GM10248 (cell line): ENCODE measurements around the gene REEP6.
"Not testable (repeated sequence)": the region's sequence is repeated elsewhere in the genome, so short reads cannot be mapped to it uniquely, and the experiment has no call there.

Source experiments
- CTCF ChIA-PET: fragments of 300-600 bp; sonication (Branson Sonifier 250); formaldehyde crosslinking; extraction: SDS; loops from one replicate; lab custom pipeline; 2021; ENCODE audit warnings: antibody characterized with exemption; lab: Yijun Ruan, JAX
- POLR2A ChIA-PET: fragments of 350-650 bp; sonication (Branson Sonifier 250); formaldehyde crosslinking; extraction: SDS; loops from one replicate; lab custom pipeline; 2020; ENCODE audit warnings: antibody characterized with exemption; lab: Yijun Ruan, JAX
- DNase-seq: peaks from one replicate; pipeline ENCODE4 v3.0.0; 2012; ENCODE audit errors: extremely low spot score
- TF ChIP-seq, protein P1 (sequence below): IDR thresholded peaks from 2 replicates; pipeline ENCODE4 v1.5.1; 2012; ENCODE audit warnings: mild to moderate bottlenecking, low read depth; ENCODE audit errors: extremely low read depth, missing control alignments, control extremely low read depth

The REEP6 gene

DNA sequence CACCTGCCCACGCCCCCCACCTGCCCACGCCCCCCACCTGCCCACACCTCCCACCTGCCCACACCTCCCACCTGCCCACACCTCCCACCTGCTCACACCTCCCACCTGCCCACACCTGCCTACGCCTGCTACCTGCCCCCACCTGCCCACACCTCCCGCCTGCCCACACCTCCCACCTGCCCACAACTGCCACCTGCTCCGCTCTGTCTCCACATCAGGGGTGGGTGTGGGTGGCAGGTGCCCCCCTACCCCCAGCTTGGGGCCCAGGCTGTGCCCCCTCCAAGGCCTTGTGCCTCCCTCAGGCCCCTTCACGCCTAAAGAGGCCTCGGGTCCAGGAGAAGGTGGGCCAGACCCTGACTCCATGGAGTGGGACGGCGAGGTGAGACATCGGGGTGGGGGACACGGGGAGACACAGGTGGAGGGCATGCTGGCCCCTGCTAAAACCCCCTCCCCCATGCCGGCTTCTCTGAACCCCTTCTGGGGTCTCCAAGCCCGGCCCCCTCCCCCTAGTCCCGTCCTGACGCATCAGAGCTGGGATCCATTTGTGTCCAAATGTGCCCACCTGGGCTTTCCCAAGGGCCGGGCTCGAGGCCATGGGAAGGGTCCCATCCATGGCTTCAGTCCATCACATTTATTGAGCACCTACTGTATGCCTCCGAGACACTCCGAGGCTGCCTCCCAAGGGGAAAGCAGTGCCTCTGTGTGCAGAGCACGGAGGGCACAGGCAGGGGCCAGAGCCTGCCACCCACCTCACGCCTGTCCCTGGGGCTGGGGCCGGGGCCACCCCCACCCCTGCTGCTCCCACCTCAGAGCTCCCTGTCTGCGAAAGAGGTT lies 37.8 kb downstream of the REEP6 start:
- POLR2A ChIA-PET, result no interaction called here
- TF ChIP-seq, protein P1, sequence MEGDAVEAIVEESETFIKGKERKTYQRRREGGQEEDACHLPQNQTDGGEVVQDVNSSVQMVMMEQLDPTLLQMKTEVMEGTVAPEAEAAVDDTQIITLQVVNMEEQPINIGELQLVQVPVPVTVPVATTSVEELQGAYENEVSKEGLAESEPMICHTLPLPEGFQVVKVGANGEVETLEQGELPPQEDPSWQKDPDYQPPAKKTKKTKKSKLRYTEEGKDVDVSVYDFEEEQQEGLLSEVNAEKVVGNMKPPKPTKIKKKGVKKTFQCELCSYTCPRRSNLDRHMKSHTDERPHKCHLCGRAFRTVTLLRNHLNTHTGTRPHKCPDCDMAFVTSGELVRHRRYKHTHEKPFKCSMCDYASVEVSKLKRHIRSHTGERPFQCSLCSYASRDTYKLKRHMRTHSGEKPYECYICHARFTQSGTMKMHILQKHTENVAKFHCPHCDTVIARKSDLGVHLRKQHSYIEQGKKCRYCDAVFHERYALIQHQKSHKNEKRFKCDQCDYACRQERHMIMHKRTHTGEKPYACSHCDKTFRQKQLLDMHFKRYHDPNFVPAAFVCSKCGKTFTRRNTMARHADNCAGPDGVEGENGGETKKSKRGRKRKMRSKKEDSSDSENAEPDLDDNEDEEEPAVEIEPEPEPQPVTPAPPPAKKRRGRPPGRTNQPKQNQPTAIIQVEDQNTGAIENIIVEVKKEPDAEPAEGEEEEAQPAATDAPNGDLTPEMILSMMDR, result no peak
- CTCF ChIA-PET, result no interaction called here
- DNase-seq, result no peak

DNA sequence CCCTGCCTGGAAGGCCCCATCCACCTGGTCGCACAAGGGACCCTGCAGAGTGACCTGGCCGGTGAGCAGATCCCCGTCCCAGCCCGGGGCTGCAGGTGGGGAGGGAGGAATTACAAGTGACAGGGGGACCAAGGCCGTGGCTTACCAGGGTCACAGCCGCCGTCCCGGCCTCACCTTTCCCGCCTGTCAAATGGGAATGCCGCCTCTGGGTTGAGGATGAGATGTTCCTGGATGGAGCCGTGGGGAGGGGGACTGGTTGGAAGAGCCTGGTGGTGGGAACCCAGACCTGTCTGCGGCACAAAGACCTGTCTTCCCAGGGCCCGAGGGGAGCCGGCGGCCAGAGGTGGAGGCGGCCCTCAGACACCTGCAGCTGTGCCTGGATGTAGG lies 38.4 kb downstream of the REEP6 start:
- no peak for DNase-seq
- TF ChIP-seq, protein P1, result no peak
- ChIA-PET POLR2A (no interaction called here), CTCF (no interaction called here)

DNA sequence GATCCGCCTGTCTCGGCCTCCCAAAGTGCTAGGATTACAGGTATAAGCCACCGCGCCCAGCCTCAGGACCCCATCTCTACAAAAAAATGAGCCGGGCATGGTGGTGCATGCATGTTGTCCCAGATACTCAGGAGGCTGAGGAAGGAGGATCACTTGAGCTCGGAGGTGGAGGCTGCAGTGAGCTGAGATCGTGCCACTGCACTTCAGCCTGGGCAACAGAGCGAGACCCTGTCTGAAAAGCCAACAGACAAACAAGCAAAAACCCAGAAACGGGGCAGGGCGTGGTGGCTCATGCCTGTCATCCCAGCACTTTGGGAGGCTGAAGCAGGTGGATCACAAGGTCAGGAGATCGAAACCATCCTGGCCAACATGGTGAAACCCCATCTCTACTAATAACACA lies 39.9 kb downstream of the REEP6 start:
- POLR2A ChIA-PET, DNase-seq: not testable (repeated sequence)
- CTCF ChIA-PET, result interaction anchor here (0.9 kb wide), 1 partner anchor 15 kb away, joined by 3 read pairs; no protein-coding TSS in a partner anchor

DNA sequence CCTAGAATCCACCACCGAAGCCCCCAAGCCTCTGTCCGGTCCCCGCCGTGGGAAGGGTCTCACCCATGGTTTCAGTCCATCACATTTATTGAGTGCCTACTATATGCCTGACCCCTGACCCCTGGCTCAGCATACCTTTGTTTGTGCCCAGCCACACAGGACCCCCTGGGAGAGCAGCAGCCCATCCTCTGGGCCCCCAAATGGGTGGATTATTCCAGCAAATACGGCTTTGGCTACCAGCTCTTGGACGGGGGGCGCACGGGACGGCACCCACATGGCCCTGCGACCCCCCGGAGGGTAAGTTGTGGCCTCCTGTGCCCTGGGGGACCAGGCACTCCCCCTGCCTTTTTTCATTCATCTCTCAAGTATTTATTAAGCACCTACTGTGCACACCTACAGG lies 40.6 kb downstream of the REEP6 start:
- CTCF ChIA-PET, result interaction anchor here (0.9 kb wide), 1 partner anchor 14 kb away, joined by 3 read pairs; no protein-coding TSS in a partner anchor
- DNase-seq, result no peak
- TF ChIP-seq, protein P1, result no peak
- POLR2A ChIA-PET, result no interaction called here

DNA sequence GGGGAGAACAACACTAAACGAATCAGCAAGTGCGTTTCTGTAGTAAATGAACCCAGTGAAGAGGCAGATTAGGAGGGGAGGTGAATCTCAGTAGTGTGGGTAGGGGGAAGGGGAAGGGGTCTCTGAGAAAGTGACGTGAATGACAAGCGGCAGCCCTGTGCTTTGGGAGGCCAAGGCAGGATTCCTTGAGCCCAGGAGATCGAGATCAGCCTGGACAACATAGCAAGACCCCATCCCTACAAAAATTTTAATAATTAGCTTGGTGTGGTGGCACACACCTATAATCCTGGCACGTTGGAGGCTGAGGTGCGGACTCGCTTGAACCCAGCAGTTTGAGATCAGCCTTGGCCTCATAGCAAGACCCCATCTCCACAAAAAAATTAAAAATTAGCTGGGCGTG lies 41.0 kb downstream of the REEP6 start:
- TF ChIP-seq, protein P1, result no peak
- ChIA-PET CTCF (no interaction called here), POLR2A (no interaction called here)
- DNase-seq, result no peak

DNA sequence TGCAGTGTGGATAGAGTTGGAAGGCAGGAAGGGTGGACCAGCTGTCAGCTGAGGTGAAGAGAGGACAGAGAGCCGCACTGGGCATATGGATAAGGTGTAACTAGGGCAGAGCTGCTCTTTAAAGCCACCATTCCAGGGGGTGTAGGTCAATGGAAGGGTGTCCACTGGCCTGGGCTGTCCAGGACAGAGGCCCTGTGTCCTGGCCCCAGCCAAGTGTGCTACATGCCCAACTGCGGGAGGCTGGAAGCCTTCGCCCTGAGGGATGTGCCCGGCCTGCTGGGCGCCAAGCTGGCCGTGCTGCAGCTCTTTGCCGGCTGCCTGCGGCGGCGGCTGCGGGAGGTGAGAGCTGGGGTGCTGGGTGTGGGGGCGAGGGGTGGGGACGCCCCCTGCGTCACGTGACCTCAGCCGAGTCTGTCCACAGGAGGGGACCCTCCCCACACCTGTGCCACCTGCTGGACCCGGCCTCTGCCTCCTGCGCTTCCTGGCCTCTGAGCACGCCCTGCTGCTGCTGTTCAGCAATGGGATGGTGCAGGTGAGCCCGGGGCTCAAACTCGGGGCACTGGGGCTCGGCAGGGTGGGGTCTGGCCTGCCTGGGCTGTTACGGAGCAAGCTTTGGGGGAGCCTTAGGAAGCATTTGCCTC lies 42.6 kb downstream of the REEP6 start:
- ChIA-PET POLR2A (no interaction called here), CTCF (interaction anchor here (1.4 kb wide), 2 partner anchors 13 to 235 kb away, joined by 3 to 4 read pairs; no protein-coding TSS in a partner anchor)
- TF ChIP-seq, protein P1, result no peak
- no peak for DNase-seq

DNA sequence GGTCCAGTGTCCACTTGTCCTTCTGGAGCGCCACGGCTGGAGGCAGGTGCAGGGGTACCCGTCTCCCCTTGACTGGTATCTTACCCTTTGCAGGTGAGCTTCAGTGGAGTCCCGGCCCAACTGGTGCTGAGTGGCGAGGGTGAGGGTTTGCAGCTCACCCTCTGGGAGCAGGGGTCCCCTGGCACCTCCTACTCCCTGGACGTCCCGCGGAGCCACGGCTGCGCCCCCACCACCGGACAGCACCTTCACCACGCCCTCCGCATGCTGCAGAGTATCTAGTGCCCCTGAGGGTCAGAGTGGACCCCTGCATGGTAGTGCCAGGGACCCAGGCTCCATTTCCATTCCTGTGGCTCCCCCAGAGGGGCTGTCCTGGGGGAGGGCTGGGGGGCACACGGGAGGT lies 44.0 kb downstream of the REEP6 start:
- no peak for DNase-seq
- POLR2A ChIA-PET, result no interaction called here
- TF ChIP-seq, protein P1, result no peak
- CTCF ChIA-PET, result interaction anchor here (1.4 kb wide), 2 partner anchors 11 to 233 kb away, joined by 3 to 9 read pairs; no protein-coding TSS in a partner anchor

DNA sequence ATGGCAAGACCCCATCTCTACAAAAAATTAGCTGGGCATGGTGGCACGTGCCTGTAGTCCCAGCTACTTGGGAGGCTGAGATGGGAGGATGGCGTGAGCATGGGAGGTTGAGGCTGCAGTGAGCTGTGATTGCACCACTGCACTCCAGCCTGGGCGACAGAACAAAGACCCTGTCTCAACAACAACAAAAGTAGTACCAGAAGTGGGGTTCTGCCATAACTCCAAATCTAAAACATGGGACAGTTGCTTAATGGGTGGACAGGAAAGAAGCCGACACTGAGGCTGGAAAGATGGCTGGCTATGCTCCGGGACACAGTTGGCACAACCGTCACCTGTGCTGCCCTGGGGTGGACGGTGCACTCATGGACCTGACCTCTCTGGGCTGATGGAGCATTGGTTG lies 44.7 kb downstream of the REEP6 start:
- ChIA-PET POLR2A (interaction anchor here (0.6 kb wide), 1 partner anchor 9 kb away, joined by 3 read pairs; no protein-coding TSS in a partner anchor), CTCF (interaction anchor here (1.4 kb wide), 1 partner anchor 11 kb away, joined by 9 read pairs; no protein-coding TSS in a partner anchor)
- DNase-seq, result not testable (repeated sequence)
